Fibroblast of mammary gland (primary cell): ENCODE results near the gene ENGASE.
A peak's percentile ranks its signal among the peaks of the same experiment; 100 is the strongest.

ENCODE experiments used
- DNase-seq: peaks from one replicate; pipeline ENCODE4 v3.0.0-alpha.2; 2010; ENCODE audit warnings: low read depth
- H3K4me3 ChIP-seq: 2 replicates; pipeline ENCODE4 v1.5.1; 2011; ENCODE audit warnings: low read depth, mild to moderate bottlenecking, low read length, moderate library complexity; ENCODE audit not compliant: control insufficient read depth
- CTCF ChIP-seq: conservative IDR thresholded peaks from 2 replicates; pipeline ENCODE4 v1.5.1; 2011; ENCODE audit warnings: low read depth, low read length, inconsistent platforms; ENCODE audit not compliant: control insufficient read depth, insufficient read depth

Gene ENGASE, protein sequence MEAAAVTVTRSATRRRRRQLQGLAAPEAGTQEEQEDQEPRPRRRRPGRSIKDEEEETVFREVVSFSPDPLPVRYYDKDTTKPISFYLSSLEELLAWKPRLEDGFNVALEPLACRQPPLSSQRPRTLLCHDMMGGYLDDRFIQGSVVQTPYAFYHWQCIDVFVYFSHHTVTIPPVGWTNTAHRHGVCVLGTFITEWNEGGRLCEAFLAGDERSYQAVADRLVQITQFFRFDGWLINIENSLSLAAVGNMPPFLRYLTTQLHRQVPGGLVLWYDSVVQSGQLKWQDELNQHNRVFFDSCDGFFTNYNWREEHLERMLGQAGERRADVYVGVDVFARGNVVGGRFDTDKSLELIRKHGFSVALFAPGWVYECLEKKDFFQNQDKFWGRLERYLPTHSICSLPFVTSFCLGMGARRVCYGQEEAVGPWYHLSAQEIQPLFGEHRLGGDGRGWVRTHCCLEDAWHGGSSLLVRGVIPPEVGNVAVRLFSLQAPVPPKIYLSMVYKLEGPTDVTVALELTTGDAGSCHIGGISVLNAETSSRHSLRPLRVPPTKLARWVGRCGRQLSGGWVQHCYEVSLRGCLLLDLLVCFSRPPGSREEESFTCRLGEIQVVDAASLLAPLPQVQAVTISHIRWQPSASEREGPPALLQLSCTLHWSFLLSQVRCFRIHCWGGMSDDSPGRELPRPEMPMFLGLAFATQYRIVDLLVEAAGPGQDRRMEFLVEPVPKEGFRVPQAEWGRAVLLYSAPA

GRCh38 chr17:79074649-79075445 is at the start of gene ENGASE:
Gene ENGASE (plus strand): TSS chr17:79074824. CDS start chr17:79074945, 121 bp downstream.
- no peak for TF ChIP-seq CTCF
- DNase-seq = peak; percentile 83
- peak within 1 kb of the TSS; percentile 56 for H3K4me3 ChIP-seq

DNA sequence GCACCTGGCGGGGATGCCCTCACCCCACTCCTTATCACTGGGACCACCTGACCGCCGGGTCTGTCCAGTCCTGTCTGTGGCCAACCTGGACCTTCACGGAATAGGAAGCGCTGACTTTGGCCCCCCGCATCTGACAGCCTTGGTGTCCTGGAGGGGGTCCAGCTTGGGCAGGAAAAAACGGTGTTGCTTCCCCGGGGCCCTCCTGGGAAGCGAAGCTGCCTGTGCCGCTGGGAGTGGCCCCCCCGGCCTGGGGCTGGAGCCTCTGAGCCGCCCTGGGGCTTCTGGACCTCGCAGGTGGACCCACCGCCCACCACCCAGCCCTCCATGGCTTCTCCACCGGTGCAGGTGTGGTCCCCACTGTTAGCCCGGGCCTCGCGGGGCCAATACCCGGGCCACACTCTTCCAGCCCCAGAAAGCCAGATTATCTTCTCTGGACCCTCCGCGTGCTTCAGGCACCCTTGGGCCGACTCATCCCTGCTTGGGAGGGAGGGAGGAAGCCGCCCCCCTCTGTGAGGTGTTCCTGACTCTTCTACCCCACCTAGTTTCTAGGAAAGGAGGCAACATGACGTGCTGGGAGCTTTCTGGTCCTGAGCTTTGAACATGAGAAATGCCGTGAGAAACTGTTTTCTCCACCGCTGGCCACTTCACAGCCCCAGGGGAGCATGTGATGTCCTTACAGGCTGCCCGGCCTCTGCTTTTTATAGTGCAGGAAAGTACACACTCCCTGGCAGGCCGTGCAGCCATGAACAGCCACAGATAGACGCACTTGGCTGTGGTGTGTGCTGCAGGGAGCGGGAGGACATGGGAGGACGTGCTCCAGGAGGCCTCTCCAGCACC is 49.5 kb upstream of the ENGASE start:
- TF ChIP-seq CTCF = no peak
- peak overlapping the region; percentile 66 for H3K4me3 ChIP-seq
- DNase-seq = peak; percentile 45

DNA sequence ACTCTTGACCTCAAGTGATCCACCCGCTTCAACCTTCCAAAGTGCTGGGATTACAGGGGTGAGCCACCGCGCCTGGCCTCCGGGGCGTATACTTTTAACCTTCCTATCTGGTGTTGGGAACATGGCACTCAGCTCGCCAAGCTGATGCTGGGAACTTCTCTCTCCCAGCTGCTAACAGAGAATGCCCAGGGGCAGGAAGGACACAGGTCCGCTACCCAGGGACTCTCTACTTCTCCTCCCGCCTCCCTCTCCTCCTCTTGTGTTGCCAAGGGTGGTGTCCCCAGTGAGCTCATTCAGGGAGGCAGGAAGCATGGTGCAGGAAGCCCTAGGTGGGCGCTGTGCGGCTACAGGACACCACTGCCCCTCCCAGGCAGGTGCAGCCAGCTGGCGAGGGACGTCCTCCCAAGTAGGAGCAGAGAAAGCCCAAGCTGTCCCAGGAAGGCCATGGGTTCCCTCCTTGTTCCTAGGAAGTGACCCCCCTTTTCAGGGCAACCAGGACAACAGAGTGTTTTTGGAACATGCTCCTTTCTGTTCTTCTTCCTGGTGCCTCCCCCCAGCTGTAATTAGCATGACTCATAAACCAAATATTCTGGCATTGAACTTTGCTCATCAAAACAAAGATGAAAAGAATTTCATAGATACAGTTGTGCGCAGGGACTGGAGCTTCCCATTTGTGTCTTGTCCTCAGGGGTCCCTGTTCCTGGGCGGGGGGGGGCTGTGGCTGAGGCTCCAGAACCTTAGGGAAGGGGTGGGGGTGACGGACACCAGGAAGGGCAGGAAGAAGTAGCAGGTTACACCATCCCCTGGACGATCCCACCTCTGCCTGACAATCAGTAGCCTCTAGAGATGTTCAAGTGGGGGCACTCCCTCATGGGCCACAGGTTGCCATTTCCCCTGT is 48.0 kb upstream of the ENGASE start:
- peak; percentile 81 for DNase-seq
- no peak overlapping the region for H3K4me3 ChIP-seq
- TF ChIP-seq CTCF = no peak

DNA sequence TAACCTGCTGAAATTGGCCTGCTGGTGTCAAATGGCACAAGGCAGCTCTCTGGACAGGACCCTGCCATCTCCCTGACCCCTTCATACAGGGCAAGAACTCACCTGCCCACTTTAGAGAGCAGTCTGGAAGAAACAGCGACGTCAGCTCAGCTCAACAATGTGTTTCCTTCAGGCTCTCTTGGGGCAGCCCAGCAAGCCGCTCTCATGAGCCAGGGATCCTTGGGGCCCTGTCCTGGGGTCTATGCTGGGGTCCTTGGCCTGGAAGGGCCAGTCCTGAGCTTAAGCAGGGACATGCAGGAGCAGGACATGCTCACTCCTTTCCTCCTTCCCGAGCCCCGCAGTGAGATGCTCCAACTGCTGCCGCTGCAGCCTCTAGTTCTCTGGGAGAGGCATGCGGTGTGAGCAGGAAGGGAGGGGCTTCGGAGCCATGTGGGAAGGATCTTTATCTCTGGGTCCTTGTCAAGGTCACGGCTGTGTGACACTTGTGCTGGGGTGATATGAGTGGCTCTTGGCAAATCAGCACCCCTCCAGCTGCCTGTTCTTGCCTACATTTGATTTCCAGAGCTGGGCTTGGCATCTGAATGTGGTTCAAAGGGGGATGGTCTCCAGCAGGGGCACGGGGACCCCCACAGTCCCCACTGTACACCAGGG is 47.2 kb upstream of the ENGASE start:
- no peak overlapping the region for H3K4me3 ChIP-seq
- no peak for DNase-seq
- no peak for TF ChIP-seq CTCF

DNA sequence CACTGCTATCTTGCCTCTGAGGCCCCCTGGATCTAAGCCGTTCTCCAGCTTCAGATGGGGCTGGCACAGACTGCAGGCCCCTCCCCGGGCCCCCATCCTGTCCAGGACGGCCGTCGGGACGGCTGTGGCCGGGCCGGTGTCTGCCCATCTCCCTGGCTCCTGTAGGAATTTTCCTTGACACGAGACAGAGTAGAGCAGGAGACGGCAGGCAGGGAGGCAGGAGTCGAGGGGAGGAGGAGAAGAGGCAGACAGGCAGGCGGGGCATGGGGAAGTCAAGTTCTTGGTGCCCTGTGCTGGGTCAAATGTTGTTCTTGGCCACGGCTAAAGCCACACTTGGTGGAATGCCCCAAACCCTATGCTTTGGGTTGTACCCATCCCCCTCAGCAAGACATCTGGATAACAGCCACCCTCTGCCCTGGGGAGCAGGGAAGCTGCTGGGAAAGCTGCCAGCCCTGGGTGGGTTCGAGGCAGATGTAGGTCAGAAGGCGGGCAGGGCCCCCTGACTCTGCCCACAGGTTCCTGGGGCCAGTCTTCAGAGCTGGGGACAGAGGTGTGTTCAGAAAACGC is 46.6 kb upstream of the ENGASE start:
- no peak for TF ChIP-seq CTCF
- peak; percentile 38 for DNase-seq
- H3K4me3 ChIP-seq = no peak overlapping the region
